Embryonic facial prominence (tissue), 1 donor: ENCODE data around the gene PGAM1.
"Not testable (repeated sequence)": the region's sequence is repeated elsewhere in the genome, so short reads cannot be mapped to it uniquely, and the experiment has no call there.

Source experiments
- DNase-seq: peaks from one replicate; pipeline ENCODE4 v3.0.0-alpha.2; 2016; ENCODE audit errors: extremely low spot score

PGAM1 gene

GRCh38 chr10:97456686-97457065, 30.7 kb downstream of the PGAM1 start:
- no peak for DNase-seq

DNA sequence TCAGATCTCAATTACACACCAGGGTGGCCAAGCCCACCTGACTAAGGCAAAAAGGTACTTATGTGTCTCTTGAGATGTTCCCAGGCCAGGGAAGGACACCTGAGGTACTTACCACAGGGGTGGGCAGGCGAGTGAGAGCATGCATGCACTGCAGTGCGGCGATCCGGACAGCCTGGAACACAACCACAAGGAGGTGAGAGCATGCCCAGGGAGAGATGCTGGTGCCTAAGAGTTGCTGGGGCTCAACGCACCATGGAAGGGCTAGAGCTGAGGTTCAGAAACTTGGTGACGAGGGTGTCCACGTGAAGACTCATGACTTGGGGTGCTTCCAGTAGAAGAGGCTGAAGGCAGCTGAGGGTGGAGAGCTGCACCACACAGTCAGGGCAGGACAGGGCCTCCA, 33.1 kb downstream of the PGAM1 start:
- DNase-seq, result no peak

DNA sequence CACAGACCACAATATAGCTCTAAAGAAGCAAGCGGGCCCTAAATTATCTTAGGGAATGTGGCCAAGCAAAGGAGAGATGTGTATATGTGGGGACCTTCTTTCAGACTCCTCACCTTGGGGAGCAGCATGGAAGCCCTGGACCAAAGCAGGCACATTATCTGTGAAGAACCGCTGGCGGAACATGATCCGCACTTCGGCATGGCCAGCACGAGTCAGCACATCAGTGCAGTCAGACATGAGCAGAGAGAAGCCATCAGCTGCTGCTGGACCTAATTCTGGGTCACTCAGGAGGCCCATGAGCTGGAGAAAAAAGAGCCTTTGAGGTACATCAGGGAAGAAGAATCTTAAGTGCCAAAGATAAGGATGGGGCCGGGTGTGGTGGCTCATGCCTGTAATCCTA, 33.9 kb downstream of the PGAM1 start:
- no peak for DNase-seq

- DNase-seq, result no peak
Measured at GRCh38 chr10:97462309-97462708, 36.3 kb downstream of the PGAM1 start.

DNA sequence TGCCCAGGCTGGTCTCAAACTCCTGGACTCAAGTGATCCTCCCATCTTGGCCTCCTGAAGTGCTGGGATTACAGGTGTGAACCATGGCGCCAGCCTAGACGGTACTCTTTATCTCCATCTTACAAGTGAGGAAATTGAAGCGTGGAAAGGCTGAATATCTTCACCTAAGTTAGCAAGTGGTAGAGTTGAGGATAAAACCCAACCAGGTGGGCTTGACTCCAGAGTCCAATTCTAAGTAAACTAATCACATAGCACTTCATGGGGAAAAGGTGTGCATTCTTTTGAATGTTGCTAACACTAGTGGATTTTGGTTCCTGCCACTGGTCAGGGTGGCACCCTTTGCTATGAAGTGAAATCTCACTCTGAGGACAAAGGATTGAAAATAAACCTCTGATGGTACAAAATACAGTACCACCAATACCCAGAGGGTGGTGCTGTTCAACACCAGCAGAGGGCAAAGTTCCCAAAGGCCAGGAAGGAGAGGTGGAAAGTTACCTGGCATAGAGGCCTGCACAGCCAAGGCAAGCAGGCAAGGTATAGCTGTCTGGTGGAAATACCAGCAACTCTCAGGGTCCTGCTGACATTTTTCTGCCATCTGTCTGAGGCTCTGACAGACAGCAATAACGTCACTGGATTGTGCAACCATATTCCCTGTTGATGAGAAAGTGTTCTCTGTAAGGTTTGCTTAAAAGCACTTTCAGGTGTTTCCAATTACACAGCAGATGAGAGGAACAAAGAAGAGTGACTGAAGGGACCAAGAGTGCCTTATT, 37.6 kb downstream of the PGAM1 start:
- no peak for DNase-seq

DNA sequence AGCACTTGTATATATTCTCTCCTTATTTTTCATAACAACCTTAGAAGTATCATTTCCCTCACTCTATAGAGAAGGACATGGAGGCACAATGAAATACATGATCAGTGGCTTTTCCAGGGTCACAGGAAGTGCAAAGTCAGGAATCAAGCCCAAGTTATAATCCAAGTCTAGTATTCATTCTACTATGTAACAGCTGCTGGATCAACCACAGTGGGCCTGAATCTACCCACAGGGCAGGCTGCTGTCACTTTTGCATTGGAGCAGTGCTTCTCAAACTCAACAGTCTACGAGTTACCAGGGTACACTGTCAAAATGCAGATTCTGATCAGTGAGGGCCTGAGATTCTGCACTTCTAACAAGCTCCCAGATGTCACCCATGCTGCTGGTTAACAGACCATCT, 38.2 kb downstream of the PGAM1 start:
- DNase-seq, result no peak

- DNase-seq, result no peak
Measured at GRCh38 chr10:97465982-97466381, 40.0 kb downstream of the PGAM1 start.

- no peak for DNase-seq
Measured at GRCh38 chr10:97466755-97467154, 40.8 kb downstream of the PGAM1 start.

DNA sequence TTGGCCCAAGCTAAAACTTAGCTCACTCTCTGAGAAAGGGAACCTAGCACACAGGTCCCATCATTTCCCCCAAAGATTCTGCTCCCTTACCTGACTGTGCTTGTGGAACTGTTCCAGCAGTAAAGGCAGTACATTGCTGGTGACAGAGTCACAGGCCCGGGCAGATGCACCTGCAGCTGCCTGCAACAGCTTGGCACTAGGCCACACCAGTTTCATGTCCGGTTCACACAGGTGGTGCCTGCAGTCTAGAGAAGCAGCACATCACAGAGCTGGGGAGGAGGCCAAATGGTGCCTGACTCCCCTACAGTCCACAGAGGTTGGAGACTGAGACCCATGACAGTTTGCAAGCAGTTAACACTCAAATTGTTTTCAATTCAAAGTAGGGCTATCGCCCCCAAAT, 42.2 kb downstream of the PGAM1 start:
- DNase-seq, result no peak

- not testable (repeated sequence) for DNase-seq
Measured at GRCh38 chr10:97468781-97469180, 42.8 kb downstream of the PGAM1 start.

DNA sequence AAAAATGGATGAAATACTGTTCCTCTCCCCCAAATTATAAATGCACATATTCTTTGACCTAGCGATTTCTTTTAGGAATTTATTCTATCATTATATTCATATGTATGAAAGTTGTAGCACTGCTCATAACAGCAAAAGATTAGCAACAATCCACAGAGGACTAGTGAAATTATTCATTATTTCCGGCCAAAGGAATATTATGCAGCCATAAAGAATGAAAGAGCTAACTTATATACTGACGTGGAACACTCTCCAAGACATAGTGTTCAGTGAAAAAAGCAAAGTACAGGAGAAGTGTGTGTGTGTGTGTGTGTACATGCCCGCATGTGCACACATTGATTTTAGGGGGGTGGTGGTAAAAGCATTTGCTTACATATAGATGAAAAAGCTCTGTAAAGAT, 48.9 kb downstream of the PGAM1 start:
- DNase-seq, result no peak

GRCh38 chr10:97475936-97476594, 50.1 kb downstream of the PGAM1 start:
- DNase-seq, result no peak

GRCh38 chr10:97479410-97479809, 53.4 kb downstream of the PGAM1 start:
- not testable (repeated sequence) for DNase-seq

GRCh38 chr10:97479939-97480338, 53.9 kb downstream of the PGAM1 start:
- no peak for DNase-seq

DNA sequence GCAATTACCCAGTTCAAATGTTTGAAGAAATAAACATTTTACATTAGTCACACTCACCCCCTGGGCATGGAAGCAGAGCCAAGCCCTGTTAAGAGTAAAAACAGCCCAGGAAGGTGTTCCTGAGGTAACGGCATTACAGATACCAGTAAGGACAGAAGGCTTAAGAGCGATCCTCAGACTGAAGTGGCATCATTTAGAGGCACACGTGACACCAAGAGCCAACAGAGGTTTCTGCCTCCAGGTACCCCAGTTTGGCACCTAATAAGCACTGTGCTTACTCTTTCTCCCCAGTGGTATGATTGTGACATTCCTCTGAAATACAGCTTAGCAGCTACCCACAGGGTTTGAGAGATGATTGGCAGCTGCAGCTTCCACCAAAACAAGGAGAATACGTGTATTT, 55.1 kb downstream of the PGAM1 start:
- DNase-seq, result no peak

- DNase-seq, result no peak
Measured at GRCh38 chr10:97482381-97482780, 56.4 kb downstream of the PGAM1 start.
